ENCODE measurements around the gene MAGI1.

Gene MAGI1

GRCh38 chr3:65398953-65399352, 639.8 kb downstream of the MAGI1 start:
- no peak overlapping the region for H3K4me3 ChIP-seq (ENCODE audit: low read depth, low read length)
- no peak for TF ChIP-seq CTCF (conservative IDR thresholded peaks at IDR 0.05; ENCODE audit: low read depth, low read length)
- DNase-seq (ENCODE audit: low read depth), result peak; percentile 19

GRCh38 chr3:65396078-65396477, 642.6 kb downstream of the MAGI1 start:
- DNase-seq (ENCODE audit: low read depth), result no peak
- H3K4me3 ChIP-seq (ENCODE audit: low read depth, low read length), result no peak overlapping the region
- no peak for TF ChIP-seq CTCF (conservative IDR thresholded peaks at IDR 0.05; ENCODE audit: low read depth, low read length)

- H3K4me3 ChIP-seq (ENCODE audit: low read depth, low read length), result no peak overlapping the region
- DNase-seq (ENCODE audit: low read depth), result no peak
- TF ChIP-seq CTCF (conservative IDR thresholded peaks at IDR 0.05; ENCODE audit: low read depth, low read length), result no peak
These were observed 647.6 kb downstream of the MAGI1 start for GRCh38 chr3:65391068-65391467.

- no peak overlapping the region for H3K4me3 ChIP-seq (ENCODE audit: low read depth, low read length)
- TF ChIP-seq CTCF (conservative IDR thresholded peaks at IDR 0.05; ENCODE audit: low read depth, low read length), result no peak
- DNase-seq (ENCODE audit: low read depth), result no peak
These were observed 652.9 kb downstream of the MAGI1 start for GRCh38 chr3:65385805-65386204.

GRCh38 chr3:65381496-65382010, 657.2 kb downstream of the MAGI1 start:
- no peak overlapping the region for H3K4me3 ChIP-seq (ENCODE audit: low read depth, low read length)
- no peak for TF ChIP-seq CTCF (conservative IDR thresholded peaks at IDR 0.05; ENCODE audit: low read depth, low read length)
- DNase-seq (ENCODE audit: low read depth), result no peak

GRCh38 chr3:65379223-65379622, 659.5 kb downstream of the MAGI1 start:
- H3K4me3 ChIP-seq (ENCODE audit: low read depth, low read length), result no peak overlapping the region
- TF ChIP-seq CTCF (conservative IDR thresholded peaks at IDR 0.05; ENCODE audit: low read depth, low read length), result no peak
- DNase-seq (ENCODE audit: low read depth), result no peak

GRCh38 chr3:65377637-65378036, 661.1 kb downstream of the MAGI1 start:
- DNase-seq (ENCODE audit: low read depth), result no peak
- H3K4me3 ChIP-seq (ENCODE audit: low read depth, low read length), result no peak overlapping the region
- TF ChIP-seq CTCF (conservative IDR thresholded peaks at IDR 0.05; ENCODE audit: low read depth, low read length), result no peak

Data from choroid plexus epithelial cell (primary cell).